Measurements from ENCODE around the gene PACRG.

PACRG gene

GRCh38 chr6:163340201-163340887 lies 612.6 kb downstream of the PACRG start:
- TF ChIP-seq YY1 (IDR thresholded peaks at IDR 0.05; ENCODE audit: low read depth) (no peak), TCF12 (IDR thresholded peaks at IDR 0.05; ENCODE audit: low read depth) (no peak), TEAD4 (IDR thresholded peaks at IDR 0.05) (no peak), MAX (IDR thresholded peaks at IDR 0.05) (no peak), EP300 (IDR thresholded peaks at IDR 0.05; ENCODE audit: borderline replicate concordance) (no peak), USF1 (IDR thresholded peaks at IDR 0.05) (no peak), CEBPB (IDR thresholded peaks at IDR 0.05) (no peak), NFIC (IDR thresholded peaks at IDR 0.05) (no peak), RAD21 (IDR thresholded peaks at IDR 0.05; ENCODE audit: low read depth) (no peak), EGR1 (IDR thresholded peaks at IDR 0.05) (no peak), ZBTB7A (IDR thresholded peaks at IDR 0.05; ENCODE audit: low read depth) (no peak), FOXM1 (IDR thresholded peaks at IDR 0.05; ENCODE audit: borderline replicate concordance, low read depth) (no peak), TAF1 (IDR thresholded peaks at IDR 0.05; ENCODE audit: low read depth) (no peak), CREB1 (IDR thresholded peaks at IDR 0.05; ENCODE audit: low read depth) (no peak)
- TF ChIP-seq, protein P1, sequence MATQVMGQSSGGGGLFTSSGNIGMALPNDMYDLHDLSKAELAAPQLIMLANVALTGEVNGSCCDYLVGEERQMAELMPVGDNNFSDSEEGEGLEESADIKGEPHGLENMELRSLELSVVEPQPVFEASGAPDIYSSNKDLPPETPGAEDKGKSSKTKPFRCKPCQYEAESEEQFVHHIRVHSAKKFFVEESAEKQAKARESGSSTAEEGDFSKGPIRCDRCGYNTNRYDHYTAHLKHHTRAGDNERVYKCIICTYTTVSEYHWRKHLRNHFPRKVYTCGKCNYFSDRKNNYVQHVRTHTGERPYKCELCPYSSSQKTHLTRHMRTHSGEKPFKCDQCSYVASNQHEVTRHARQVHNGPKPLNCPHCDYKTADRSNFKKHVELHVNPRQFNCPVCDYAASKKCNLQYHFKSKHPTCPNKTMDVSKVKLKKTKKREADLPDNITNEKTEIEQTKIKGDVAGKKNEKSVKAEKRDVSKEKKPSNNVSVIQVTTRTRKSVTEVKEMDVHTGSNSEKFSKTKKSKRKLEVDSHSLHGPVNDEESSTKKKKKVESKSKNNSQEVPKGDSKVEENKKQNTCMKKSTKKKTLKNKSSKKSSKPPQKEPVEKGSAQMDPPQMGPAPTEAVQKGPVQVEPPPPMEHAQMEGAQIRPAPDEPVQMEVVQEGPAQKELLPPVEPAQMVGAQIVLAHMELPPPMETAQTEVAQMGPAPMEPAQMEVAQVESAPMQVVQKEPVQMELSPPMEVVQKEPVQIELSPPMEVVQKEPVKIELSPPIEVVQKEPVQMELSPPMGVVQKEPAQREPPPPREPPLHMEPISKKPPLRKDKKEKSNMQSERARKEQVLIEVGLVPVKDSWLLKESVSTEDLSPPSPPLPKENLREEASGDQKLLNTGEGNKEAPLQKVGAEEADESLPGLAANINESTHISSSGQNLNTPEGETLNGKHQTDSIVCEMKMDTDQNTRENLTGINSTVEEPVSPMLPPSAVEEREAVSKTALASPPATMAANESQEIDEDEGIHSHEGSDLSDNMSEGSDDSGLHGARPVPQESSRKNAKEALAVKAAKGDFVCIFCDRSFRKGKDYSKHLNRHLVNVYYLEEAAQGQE (IDR thresholded peaks at IDR 0.05; ENCODE audit: low read depth) = no peak

DNA sequence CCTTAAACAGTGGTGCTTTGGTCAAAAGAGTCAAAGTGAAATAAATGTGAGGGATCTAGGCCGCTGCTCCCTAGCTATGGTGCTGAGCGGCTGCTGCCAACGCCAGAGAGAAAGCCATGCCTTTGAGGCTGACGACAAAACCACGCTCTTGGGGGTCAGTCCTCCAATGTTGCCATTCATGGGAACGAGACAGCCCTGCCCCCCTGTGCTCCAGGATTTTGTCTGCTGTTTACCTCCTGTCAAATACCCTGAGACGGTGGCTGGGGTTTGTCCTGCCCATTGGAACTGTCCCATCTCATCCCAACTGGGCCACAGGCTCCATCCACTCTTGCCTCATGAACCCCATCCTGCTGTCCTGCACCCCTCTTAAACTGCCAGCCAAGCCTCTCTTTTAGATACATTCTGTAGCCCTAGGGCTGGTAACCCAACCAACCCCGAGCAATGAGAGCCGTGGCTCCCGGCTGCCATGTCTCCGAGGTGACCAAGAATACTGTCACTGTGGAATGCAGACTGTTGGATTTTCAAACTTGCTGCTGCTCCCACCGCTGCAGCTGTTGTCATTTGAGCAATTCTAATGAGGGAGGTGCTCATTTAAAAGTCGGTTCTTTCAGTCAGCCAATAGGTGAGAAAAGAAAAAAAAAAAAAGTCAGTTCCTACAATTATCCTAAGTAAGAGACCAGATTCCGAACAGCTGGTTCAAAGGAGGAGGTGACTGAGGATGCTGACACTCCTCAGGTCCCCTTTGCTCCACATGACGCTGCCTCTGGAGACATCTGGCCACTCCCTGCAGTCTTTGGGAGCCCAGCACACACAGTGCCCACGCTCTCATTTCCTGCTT lies 613.7 kb downstream of the PACRG start:
- TF ChIP-seq, protein P1 (IDR thresholded peaks at IDR 0.05; ENCODE audit: low read depth) = no peak
- TF ChIP-seq TAF1 (IDR thresholded peaks at IDR 0.05; ENCODE audit: low read depth) = no peak
- TF ChIP-seq TEAD4 (IDR thresholded peaks at IDR 0.05) = no peak
- no peak for TF ChIP-seq TCF12 (IDR thresholded peaks at IDR 0.05; ENCODE audit: low read depth)
- TF ChIP-seq FOXM1 (IDR thresholded peaks at IDR 0.05; ENCODE audit: borderline replicate concordance, low read depth) = no peak
- no peak for TF ChIP-seq CREB1 (IDR thresholded peaks at IDR 0.05; ENCODE audit: low read depth)
- no peak for TF ChIP-seq CEBPB (IDR thresholded peaks at IDR 0.05)
- TF ChIP-seq YY1 (IDR thresholded peaks at IDR 0.05; ENCODE audit: low read depth) = no peak
- TF ChIP-seq ZBTB7A (IDR thresholded peaks at IDR 0.05; ENCODE audit: low read depth) = no peak
- no peak for TF ChIP-seq USF1 (IDR thresholded peaks at IDR 0.05)
- no peak for TF ChIP-seq MAX (IDR thresholded peaks at IDR 0.05)
- TF ChIP-seq NFIC (IDR thresholded peaks at IDR 0.05) = no peak
- no peak for TF ChIP-seq EP300 (IDR thresholded peaks at IDR 0.05; ENCODE audit: borderline replicate concordance)
- TF ChIP-seq RAD21 (IDR thresholded peaks at IDR 0.05; ENCODE audit: low read depth) = no peak
- TF ChIP-seq EGR1 (IDR thresholded peaks at IDR 0.05) = no peak

- no peak for TF ChIP-seq CREB1 (IDR thresholded peaks at IDR 0.05; ENCODE audit: low read depth)
- no peak for TF ChIP-seq EGR1 (IDR thresholded peaks at IDR 0.05)
- no peak for TF ChIP-seq USF1 (IDR thresholded peaks at IDR 0.05)
- TF ChIP-seq TCF12 (IDR thresholded peaks at IDR 0.05; ENCODE audit: low read depth) = no peak
- TF ChIP-seq YY1 (IDR thresholded peaks at IDR 0.05; ENCODE audit: low read depth) = no peak
- TF ChIP-seq CEBPB (IDR thresholded peaks at IDR 0.05) = no peak
- TF ChIP-seq ZBTB7A (IDR thresholded peaks at IDR 0.05; ENCODE audit: low read depth) = no peak
- TF ChIP-seq FOXM1 (IDR thresholded peaks at IDR 0.05; ENCODE audit: borderline replicate concordance, low read depth) = no peak
- TF ChIP-seq TEAD4 (IDR thresholded peaks at IDR 0.05) = no peak
- TF ChIP-seq MAX (IDR thresholded peaks at IDR 0.05) = no peak
- no peak for TF ChIP-seq NFIC (IDR thresholded peaks at IDR 0.05)
- TF ChIP-seq, protein P1 (IDR thresholded peaks at IDR 0.05; ENCODE audit: low read depth) = no peak
- TF ChIP-seq RAD21 (IDR thresholded peaks at IDR 0.05; ENCODE audit: low read depth) = no peak
- TF ChIP-seq EP300 (IDR thresholded peaks at IDR 0.05; ENCODE audit: borderline replicate concordance) = no peak
- no peak for TF ChIP-seq TAF1 (IDR thresholded peaks at IDR 0.05; ENCODE audit: low read depth)
Observed at GRCh38 chr6:163342571-163343539, 615.1 kb downstream of the PACRG start.

Measured in Ishikawa (cell line).